IMR-90 (cell line): ENCODE data around the gene SLC4A1AP. TPM values are rescaled to one million over a fixed set of nuclear protein-coding genes. Genes with fewer than 3 reads are reported as not detected.

ENCODE experiments used
- ATAC-seq: fragments of 200-7000 bp; cut with Tn5 transposase; 2 replicates; pipeline ENCODE4 v1.9.1; 2020; ENCODE audit warnings: low read depth, mild to moderate bottlenecking, moderate library complexity
- BruUV-seq: library from RNA; stranded (reverse); fragments of 400-500 nt; replicated peaks from 2 replicates; lab custom pipeline; 2021; lab: Mats Ljungman, UMichigan
- CTCF ChIA-PET: fragments of 300-600 bp; formaldehyde crosslinking; extraction: SDS; loops from one replicate; lab custom pipeline; 2021; ENCODE audit warnings: antibody characterized with exemption; lab: Yijun Ruan, JAX
- POLR2A ChIA-PET: fragments of 300-600 bp; sonication (Branson Sonifier 250); formaldehyde crosslinking; loops from one replicate; lab custom pipeline; 2022; ENCODE audit warnings: antibody characterized with exemption; ENCODE audit not compliant: unreplicated experiment; lab: Charles Lee
- DNase-seq: peaks from one replicate; pipeline ENCODE4 v3.0.0; 2013
- H2AFZ ChIP-seq: replicated peaks from 2 replicates; pipeline ENCODE3; 2013; ENCODE audit warnings: low read length, mild to moderate bottlenecking; ENCODE audit not compliant: poor library complexity
- H2AK5ac ChIP-seq: 2 replicates; pipeline ENCODE4 v1.6.1; 2013; ENCODE audit warnings: low read depth, low read length, inconsistent platforms
- H2AK9ac ChIP-seq: replicated peaks from 2 replicates; pipeline ENCODE3; 2013; ENCODE audit warnings: mild to moderate bottlenecking, low read depth, low read length, moderate library complexity; ENCODE audit not compliant: poor library complexity
- H2BK120ac ChIP-seq: 2 replicates; pipeline ENCODE4 v1.6.1; 2013; ENCODE audit warnings: low read depth, low read length, inconsistent platforms
- H2BK15ac ChIP-seq: 3 replicates; pipeline ENCODE4 v1.6.1; 2013; ENCODE audit warnings: low read depth, low read length, inconsistent platforms
- H2BK20ac ChIP-seq: 2 replicates; pipeline ENCODE4 v1.6.1; 2013; ENCODE audit warnings: low read depth, mild to moderate bottlenecking, inconsistent platforms, low read length, moderate library complexity
- H2BK5ac ChIP-seq: 2 replicates; pipeline ENCODE4 v1.6.1; 2013; ENCODE audit warnings: mild to moderate bottlenecking, low read depth, low read length, inconsistent platforms; ENCODE audit not compliant: poor library complexity, severe bottlenecking
- H3K14ac ChIP-seq: replicated peaks from 2 replicates; pipeline ENCODE4 v1.6.1; 2013; ENCODE audit warnings: low read depth, low read length, inconsistent platforms
- H3K18ac ChIP-seq: 2 replicates; pipeline ENCODE4 v1.6.1; 2013; ENCODE audit warnings: low read depth, low read length, control low read depth
- H3K23ac ChIP-seq: 2 replicates; pipeline ENCODE4 v1.6.1; 2013; ENCODE audit warnings: low read depth, low read length, inconsistent platforms
- H3K27ac ChIP-seq: 2 replicates; pipeline ENCODE4 v1.5.1; 2013; ENCODE audit warnings: mild to moderate bottlenecking, control low read depth, low read length; ENCODE audit not compliant: insufficient read depth
- H3K27me3 ChIP-seq: 2 replicates; pipeline ENCODE4 v1.6.1; 2013; ENCODE audit warnings: low read length; ENCODE audit not compliant: control insufficient read depth, insufficient read depth
- H3K36me3 ChIP-seq: 2 replicates; pipeline ENCODE4 v1.6.1; 2013; ENCODE audit warnings: low read length, mixed read lengths; ENCODE audit not compliant: control insufficient read depth, insufficient read depth
- H3K4ac ChIP-seq: 2 replicates; pipeline ENCODE4 v1.6.1; 2013; ENCODE audit warnings: low read depth, low read length, inconsistent platforms
- H3K4me1 ChIP-seq: 2 replicates; pipeline ENCODE4 v1.6.1; 2013; ENCODE audit warnings: low read length, mixed read lengths; ENCODE audit not compliant: control insufficient read depth, insufficient read depth
- H3K4me2 ChIP-seq: 2 replicates; pipeline ENCODE4 v1.6.1; 2013; ENCODE audit warnings: low read depth, mild to moderate bottlenecking, control low read depth, low read length, moderate library complexity
- H3K4me3 ChIP-seq: 2 replicates; pipeline ENCODE4 v1.5.1; 2013; ENCODE audit warnings: low read depth, mild to moderate bottlenecking, control low read depth, low read length, moderate library complexity; ENCODE audit not compliant: insufficient read depth
- H3K56ac ChIP-seq: 2 replicates; pipeline ENCODE4 v1.6.1; 2013; ENCODE audit warnings: low read length, inconsistent platforms; ENCODE audit not compliant: insufficient read depth; ENCODE audit errors: extremely low read depth
- H3K79me1 ChIP-seq, 2 experiments: 2 replicates each; pipeline ENCODE4 v1.6.1; 2013; ENCODE audit warnings: low read length in 2 of 2, inconsistent platforms in 1 of 2, low read depth in 1 of 2
- H3K9ac ChIP-seq: 2 replicates; pipeline ENCODE4 v1.6.1; 2013; ENCODE audit warnings: low read depth, low read length, control low read depth
- H3K9me1 ChIP-seq: 2 replicates; pipeline ENCODE4 v1.6.1; 2013; ENCODE audit warnings: low read length, inconsistent platforms; ENCODE audit not compliant: insufficient read depth
- H3K9me3 ChIP-seq: 2 replicates; pipeline ENCODE4 v1.6.1; 2013; ENCODE audit warnings: low read length; ENCODE audit not compliant: control insufficient read depth, insufficient read depth
- H4K20me1 ChIP-seq: 2 replicates; pipeline ENCODE4 v1.6.1; 2013; ENCODE audit warnings: low read length, inconsistent platforms; ENCODE audit not compliant: insufficient read depth
- H4K5ac ChIP-seq: 2 replicates; pipeline ENCODE4 v1.6.1; 2013; ENCODE audit warnings: mild to moderate bottlenecking, low read depth, low read length, control low read depth
- H4K8ac ChIP-seq, 2 experiments: 2 replicates each; pipeline ENCODE4 v1.6.1; 2013; ENCODE audit warnings: low read depth in 2 of 2, low read length in 2 of 2, control low read depth in 1 of 2, inconsistent platforms in 1 of 2
- H4K91ac ChIP-seq: 2 replicates; pipeline ENCODE4 v1.6.1; 2013; ENCODE audit warnings: low read depth, low read length, inconsistent platforms; ENCODE audit not compliant: insufficient read depth
- CEBPB ChIP-seq: IDR thresholded peaks from 2 replicates; pipeline ENCODE4 v1.6.1; 2012; ENCODE audit warnings: low read depth, low read length, improper control_type of control experiment
- CHD1 ChIP-seq: IDR thresholded peaks from 2 replicates; pipeline ENCODE4 v1.6.1; 2012; ENCODE audit warnings: low read depth, low read length, improper control_type of control experiment
- MXI1 ChIP-seq: IDR thresholded peaks from 2 replicates; pipeline ENCODE4 v1.6.1; 2012; ENCODE audit warnings: low read depth, mild to moderate bottlenecking, low read length, moderate library complexity, borderline replicate concordance
- RAD21 ChIP-seq: IDR thresholded peaks from 2 replicates; pipeline ENCODE4 v1.6.1; 2012; ENCODE audit warnings: low read length, improper control_type of control experiment
- USF2 ChIP-seq: fragments of 150-350 bp; IDR thresholded peaks from 2 replicates; pipeline ENCODE4 v1.6.1; 2017; ENCODE audit warnings: mild to moderate bottlenecking, antibody characterized with exemption, low read length, low read depth
- WGBS, 2 experiments: methylation state at CpG; one replicate each; pipeline versions ENCODE4 v1.1.5 to v1.1.7; 2013; ENCODE audit warnings: missing lambda C conversion rate in 2 of 2; ENCODE audit not compliant: insufficient read length in 1 of 2; ENCODE audit errors: extremely low coverage in 2 of 2; 5-methylcytosine and 5-hydroxymethylcytosine counted together
- dilution Hi-C: fragments of 300-500 bp; cut with HindIII; formaldehyde crosslinking; loops from one replicate; pipeline ENCODE4 v1.14.3; 2018; ENCODE audit warnings: low sequenced_read_pairs; ENCODE audit not compliant: unreplicated experiment
- in situ Hi-C: fragments of 300-500 bp; cut with MboI; formaldehyde crosslinking; loops from 3 replicates; pipeline ENCODE4 v1.14.3; 2019; ENCODE audit warnings: low sequenced_read_pairs, inconsistent platforms, mixed read lengths
- intact Hi-C: fragments of 100-400 bp; cut with micrococcal nuclease; formaldehyde crosslinking; loops from 2 replicates; pipeline ENCODE4 v1.10.0; 2022
- polyA plus RNA-seq, 3 experiments: library from polyadenylated mRNA; depleted of rRNA; stranded (reverse); fragments of >200 nt; gene quantifications; 2 replicates each; pipeline ENCODE4 v1.2.3, GENCODE V29; 2012; ENCODE audit warnings: low replicate concordance in 1 of 3
- total RNA-seq: library from RNA; depleted of rRNA; stranded (reverse); fragments of >200 nt; gene quantifications from 2 replicates; pipeline ENCODE4 v1.2.3, GENCODE V29; 2012

SLC4A1AP gene
- total and polyA plus RNA-seq, 2 of the 4 experiments (the other 2 are of a cell fraction), result 11.7 to 13.6 TPM

- ATAC-seq, result no peak
- dilution Hi-C loops, result no loop called here
- POLR2A ChIA-PET, result no interaction called here
Observed at GRCh38 chr2:27736031-27736889, 72.6 kb downstream of the SLC4A1AP start.

More at GRCh38 chr2:27736031-27736889, 72.6 kb downstream of the SLC4A1AP start:
- Histone ChIP-seq H2AFZ (peak overlapping the region; percentile 93), H4K8ac (peak overlapping the region; percentile 79 to 88), H3K4ac (peak overlapping the region; percentile 78), H2AK5ac (peak overlapping the region; percentile 74), H3K4me3 (no peak overlapping the region), H3K4me1 (peaks cover 9% of the 10 kb centered on the region), H3K79me1 (no peaks in the 10 kb centered on the region), H2BK20ac (0 out of 2 replicates have a peak overlapping the region, but pooled peaks have one; percentile 29), H3K27me3 (no peaks in the 10 kb centered on the region), H3K9me1 (peaks cover 4% of the 10 kb centered on the region), H2BK120ac (peak overlapping the region; percentile 59), H3K4me2 (no peak overlapping the region), H3K9me3 (no peaks in the 10 kb centered on the region), H3K23ac (peak overlapping the region; percentile 38), H2BK5ac (no peak overlapping the region), H4K5ac (peak overlapping the region; percentile 51), H3K27ac (no peak overlapping the region), H4K20me1 (no peaks in the 10 kb centered on the region), H2BK15ac (peak overlapping the region; percentile 91; the same call in 2 of the 3 replicates), H3K9ac (no peak overlapping the region), H4K91ac (peak overlapping the region; percentile 36), H3K36me3 (no peaks in the 10 kb centered on the region), H3K14ac (peak overlapping the region; percentile 72), H3K56ac (no peak overlapping the region), H3K18ac (peak overlapping the region; percentile 10), H2AK9ac (peak overlapping the region; percentile 90)
- WGBS, 2 experiments, result 100% methylated on average over 5 of the region's 10 CpGs; no CpG with 5 or more reads in 1 of the 2 experiments
- BruUV-seq, result no TSS peak
- in situ Hi-C loops (no loop called here), intact Hi-C loops (no loop called here)
- CTCF ChIA-PET, result interaction anchor here (0.8 kb wide), 1 partner anchor 502 kb away, joined by 3 read pairs; no protein-coding TSS in a partner anchor
- no peak for DNase-seq
- TF ChIP-seq CHD1 (no peak), USF2 (no peak), RAD21 (no peak), CEBPB (no peak), MXI1 (no peak)
